Measurements from ENCODE around the gene C16orf86.
"Not testable (repeated sequence)": the region's sequence is repeated elsewhere in the genome, so short reads cannot be mapped to it uniquely, and the experiment has no call there.

DNA sequence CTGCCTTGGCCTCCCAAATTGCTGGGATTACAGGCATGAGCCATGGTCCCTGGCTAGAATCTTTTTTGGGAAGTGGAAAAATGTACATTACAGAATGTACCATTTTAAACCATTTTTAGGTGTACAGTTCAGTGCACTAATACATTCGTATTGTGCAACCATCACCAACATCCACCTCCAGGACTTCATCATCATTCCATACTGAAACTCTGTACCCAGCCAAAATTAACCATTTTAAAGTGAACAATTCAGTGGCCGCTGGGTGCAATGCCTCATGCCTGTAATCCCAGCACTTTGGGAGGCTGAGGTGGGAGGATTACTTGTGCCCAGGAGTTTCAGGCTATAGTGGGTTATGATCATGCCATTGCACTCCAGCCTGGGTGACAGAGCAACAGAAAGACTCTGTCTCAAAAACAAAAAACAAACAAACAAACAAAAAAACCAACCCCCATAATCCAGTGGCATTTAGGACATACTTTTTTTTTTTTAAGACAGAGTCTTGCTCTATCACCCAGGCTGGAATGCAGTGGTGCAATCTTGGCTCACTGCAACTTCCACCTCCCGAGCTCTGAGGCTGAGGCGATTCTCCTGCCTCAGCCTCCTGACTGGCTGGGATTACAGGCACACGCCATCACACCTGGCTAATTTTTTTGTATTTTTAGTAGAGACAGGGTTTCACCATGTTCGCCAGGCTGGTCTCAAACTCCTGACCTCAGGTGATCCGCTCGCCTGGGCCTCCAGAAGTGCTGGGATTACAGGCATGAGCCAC lies 27.1 kb downstream of the C16orf86 start:
- TF ChIP-seq CTCF, POLR2A (IDR thresholded peaks at IDR 0.05): not testable (repeated sequence)
